Vagina (tissue), 2 donors: ENCODE results near the gene DLG2.

Source experiments
- CTCF ChIP-seq, 3 experiments: fragments of 450-650 bp in 2 of 3; fragments of 200-600 bp in 1 of 3; sonication (generic) in 1 of 3; IDR thresholded peaks; one replicate each; pipeline ENCODE4 v1.5.1; 2017 to 2019; ENCODE audit warnings: antibody characterized with exemption in 3 of 3, mild to moderate bottlenecking in 2 of 3, moderate library complexity in 2 of 3
- POLR2A ChIP-seq, 2 donors: fragments of 450-650 bp; IDR thresholded peaks; one replicate each; pipeline ENCODE4 v1.6.1; 2017; ENCODE audit warnings: antibody characterized with exemption in 2 of 2, mild to moderate bottlenecking in 2 of 2, moderate library complexity in 2 of 2
- POLR2AphosphoS5 ChIP-seq, 2 donors: sonication (generic); formaldehyde crosslinking; IDR thresholded peaks; one replicate each; pipeline ENCODE4 v1.9.0; 2017; ENCODE audit warnings: antibody characterized with exemption in 2 of 2, mild to moderate bottlenecking in 2 of 2, low read depth in 1 of 2; ENCODE audit not compliant: insufficient read depth in 1 of 2

DNA sequence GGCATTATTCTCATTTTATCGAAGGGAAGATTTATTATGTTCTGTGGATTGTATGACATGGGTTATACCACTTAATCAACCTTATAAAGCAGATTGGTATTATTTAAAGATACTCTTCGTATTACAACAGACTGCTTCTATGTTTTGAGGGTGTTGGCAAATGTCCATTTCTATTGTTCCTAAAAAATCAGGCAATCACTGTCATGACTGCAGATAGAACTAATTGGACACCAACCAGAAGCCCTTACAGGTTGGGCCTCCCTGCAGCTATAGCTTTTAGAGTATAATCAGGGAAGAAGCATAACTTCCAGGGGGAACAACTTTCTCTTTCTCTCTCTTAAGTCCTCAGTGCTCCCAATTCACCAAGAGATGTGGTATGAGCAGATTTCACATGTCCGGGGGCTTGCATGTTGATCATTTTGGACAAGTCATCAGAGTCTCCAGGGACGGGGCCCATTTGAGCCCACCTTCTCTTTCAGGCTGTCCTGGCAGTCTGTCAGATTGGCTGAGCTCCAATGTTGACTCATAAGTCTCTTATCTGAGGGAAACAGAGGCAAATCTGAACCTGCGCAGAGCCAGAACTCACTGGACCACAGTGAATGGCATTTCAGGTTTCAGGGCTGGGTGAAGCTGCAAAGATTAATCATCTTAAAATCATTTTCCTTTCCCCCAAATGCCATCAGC is 2077.0 kb downstream of the DLG2 start:
- no peak for TF ChIP-seq POLR2A (IDR thresholded peaks at IDR 0.05)
- no peak for TF ChIP-seq CTCF (IDR thresholded peaks at IDR 0.05)
- TF ChIP-seq POLR2AphosphoS5 (IDR thresholded peaks at IDR 0.05; ENCODE audit: insufficient read depth in 1 of 2, low read depth in 1 of 2), result no peak
